IgD-negative memory B cell (primary cell): Measurements from ENCODE around the gene NUDT4B. TPM values are rescaled to one million over a fixed set of nuclear protein-coding genes. Genes with fewer than 3 reads are reported as not detected.
"Not testable (repeated sequence)": the region's sequence is repeated elsewhere in the genome, so short reads cannot be mapped to it uniquely, and the experiment has no call there.

Source experiments
- H3K27ac Mint-ChIP-seq, 3 donors: one replicate each; pipeline ENCODE4 v1.8.0; 2020 to 2022; ENCODE audit warnings: mild to moderate bottlenecking in 3 of 3, mixed read lengths in 3 of 3, moderate library complexity in 1 of 3
- H3K27me3 Mint-ChIP-seq: one replicate; pipeline ENCODE4 v1.8.0; 2021; ENCODE audit warnings: mixed read lengths
- H3K36me3 Mint-ChIP-seq: one replicate; pipeline ENCODE4 v1.8.0; 2020; ENCODE audit warnings: mild to moderate bottlenecking, mixed read lengths
- H3K4me1 Mint-ChIP-seq, 3 donors: one replicate each; pipeline ENCODE4 v1.8.0; 2020 to 2022; ENCODE audit warnings: mixed read lengths in 3 of 3, mild to moderate bottlenecking in 1 of 3
- H3K4me3 Mint-ChIP-seq, 4 donors: one replicate each; pipeline ENCODE4 v1.8.0; 2020 to 2022; ENCODE audit warnings: mild to moderate bottlenecking in 4 of 4, mixed read lengths in 4 of 4, moderate library complexity in 3 of 4
- H3K9me3 Mint-ChIP-seq, 3 donors: one replicate each; pipeline ENCODE4 v1.8.0; 2020 to 2021; ENCODE audit warnings: mixed read lengths in 3 of 3, mild to moderate bottlenecking in 1 of 3
- polyA plus RNA-seq: library from polyadenylated mRNA; unstranded; fragments of 300-500 nt; fragmentation: Illumina TruSeq; gene quantifications from one replicate; pipeline ENCODE4 v1.2.3, GENCODE V29; 2021

Gene NUDT4B
- polyA plus RNA-seq, 1 donor from 2014 or later: 5.8 TPM

GRCh38 chr1:148729128-148729527, 19.4 kb upstream of the NUDT4B start:
- H3K4me3 Mint-ChIP-seq, H3K9me3 Mint-ChIP-seq, H3K4me1 Mint-ChIP-seq, H3K36me3 Mint-ChIP-seq, H3K27me3 Mint-ChIP-seq, H3K27ac Mint-ChIP-seq: not testable (repeated sequence)

- H3K36me3 Mint-ChIP-seq, H3K4me3 Mint-ChIP-seq, H3K9me3 Mint-ChIP-seq, H3K4me1 Mint-ChIP-seq, H3K27me3 Mint-ChIP-seq, H3K27ac Mint-ChIP-seq: not testable (repeated sequence)
Observed at GRCh38 chr1:148729541-148729940, 19.0 kb upstream of the NUDT4B start.

- not testable (repeated sequence) for H3K4me3 Mint-ChIP-seq, H3K27ac Mint-ChIP-seq, H3K27me3 Mint-ChIP-seq, H3K4me1 Mint-ChIP-seq, H3K9me3 Mint-ChIP-seq, H3K36me3 Mint-ChIP-seq
Observed at GRCh38 chr1:148732277-148732676, 16.3 kb upstream of the NUDT4B start.

- not testable (repeated sequence) for H3K9me3 Mint-ChIP-seq, H3K27ac Mint-ChIP-seq, H3K4me3 Mint-ChIP-seq, H3K27me3 Mint-ChIP-seq, H3K36me3 Mint-ChIP-seq, H3K4me1 Mint-ChIP-seq
Observed at GRCh38 chr1:148733585-148734310, 14.8 kb upstream of the NUDT4B start.

- H3K36me3 Mint-ChIP-seq, H3K4me3 Mint-ChIP-seq, H3K27me3 Mint-ChIP-seq, H3K27ac Mint-ChIP-seq, H3K4me1 Mint-ChIP-seq, H3K9me3 Mint-ChIP-seq: not testable (repeated sequence)
Observed at GRCh38 chr1:148734311-148734662, 14.3 kb upstream of the NUDT4B start.

- not testable (repeated sequence) for H3K4me3 Mint-ChIP-seq, H3K27ac Mint-ChIP-seq, H3K9me3 Mint-ChIP-seq, H3K4me1 Mint-ChIP-seq, H3K27me3 Mint-ChIP-seq, H3K36me3 Mint-ChIP-seq
Observed at GRCh38 chr1:148735538-148735937, 13.0 kb upstream of the NUDT4B start.

GRCh38 chr1:148738667-148739066, 9.9 kb upstream of the NUDT4B start:
- not testable (repeated sequence) for H3K36me3 Mint-ChIP-seq

GRCh38 chr1:148743200-148743599, 5.4 kb upstream of the NUDT4B start:
- H3K4me3 Mint-ChIP-seq, H3K36me3 Mint-ChIP-seq, H3K27me3 Mint-ChIP-seq, H3K9me3 Mint-ChIP-seq, H3K4me1 Mint-ChIP-seq, H3K27ac Mint-ChIP-seq: not testable (repeated sequence)

More at GRCh38 chr1:148738667-148739066, 9.9 kb upstream of the NUDT4B start:
- H3K4me3 Mint-ChIP-seq, H3K4me1 Mint-ChIP-seq, H3K27ac Mint-ChIP-seq, H3K27me3 Mint-ChIP-seq, H3K9me3 Mint-ChIP-seq: not testable (repeated sequence)

GRCh38 chr1:148743726-148744720, 4.6 kb upstream of the NUDT4B start:
- H3K4me1 Mint-ChIP-seq, H3K36me3 Mint-ChIP-seq, H3K27me3 Mint-ChIP-seq, H3K27ac Mint-ChIP-seq, H3K9me3 Mint-ChIP-seq, H3K4me3 Mint-ChIP-seq: not testable (repeated sequence)

- H3K36me3 Mint-ChIP-seq, H3K4me3 Mint-ChIP-seq, H3K9me3 Mint-ChIP-seq, H3K27me3 Mint-ChIP-seq, H3K4me1 Mint-ChIP-seq, H3K27ac Mint-ChIP-seq: not testable (repeated sequence)
Observed at GRCh38 chr1:148749335-148749681, 734 bp downstream of the NUDT4B start.

- not testable (repeated sequence) for H3K4me1 Mint-ChIP-seq, H3K4me3 Mint-ChIP-seq, H3K9me3 Mint-ChIP-seq, H3K36me3 Mint-ChIP-seq, H3K27me3 Mint-ChIP-seq, H3K27ac Mint-ChIP-seq
Observed at GRCh38 chr1:148756231-148756630, 7.7 kb downstream of the NUDT4B start.

- not testable (repeated sequence) for H3K36me3 Mint-ChIP-seq, H3K4me3 Mint-ChIP-seq, H3K9me3 Mint-ChIP-seq, H3K27ac Mint-ChIP-seq, H3K27me3 Mint-ChIP-seq, H3K4me1 Mint-ChIP-seq
Observed at GRCh38 chr1:148757446-148757845, 8.9 kb downstream of the NUDT4B start.

- H3K36me3 Mint-ChIP-seq, H3K27me3 Mint-ChIP-seq, H3K27ac Mint-ChIP-seq, H3K4me3 Mint-ChIP-seq, H3K9me3 Mint-ChIP-seq, H3K4me1 Mint-ChIP-seq: not testable (repeated sequence)
Observed at GRCh38 chr1:148758412-148758811, 9.8 kb downstream of the NUDT4B start.

GRCh38 chr1:148758925-148759324, 10.4 kb downstream of the NUDT4B start:
- not testable (repeated sequence) for H3K36me3 Mint-ChIP-seq, H3K9me3 Mint-ChIP-seq, H3K4me3 Mint-ChIP-seq, H3K27ac Mint-ChIP-seq, H3K4me1 Mint-ChIP-seq, H3K27me3 Mint-ChIP-seq

GRCh38 chr1:148759749-148760148, 11.2 kb downstream of the NUDT4B start:
- H3K4me1 Mint-ChIP-seq, H3K36me3 Mint-ChIP-seq, H3K4me3 Mint-ChIP-seq, H3K27ac Mint-ChIP-seq, H3K27me3 Mint-ChIP-seq, H3K9me3 Mint-ChIP-seq: not testable (repeated sequence)

GRCh38 chr1:148760206-148760605, 11.6 kb downstream of the NUDT4B start:
- not testable (repeated sequence) for H3K36me3 Mint-ChIP-seq, H3K27me3 Mint-ChIP-seq, H3K4me3 Mint-ChIP-seq, H3K9me3 Mint-ChIP-seq, H3K4me1 Mint-ChIP-seq, H3K27ac Mint-ChIP-seq
